GM23338 (cell line): ENCODE results near the gene CCDC40. TPM values are rescaled to one million over a fixed set of nuclear protein-coding genes. Genes with fewer than 3 reads are reported as not detected.

ENCODE experiments used
- ATAC-seq: fragments of 200-7000 bp; cut with Tn5 transposase; 3 replicates; pipeline ENCODE4 v1.9.1; 2020
- DNase-seq: peaks from one replicate; pipeline ENCODE4 v3.0.0-alpha.2; 2015; ENCODE audit warnings: low spot score
- H2AFZ ChIP-seq: fragments of 200-600 bp; sonication (generic); 2 replicates; pipeline ENCODE4 v1.8.0; 2016; ENCODE audit warnings: antibody characterized with exemption, mild to moderate bottlenecking, moderate library complexity
- H3F3A ChIP-seq: fragments of 200-600 bp; sonication (generic); replicated peaks from 2 replicates; pipeline ENCODE4 v1.8.0; 2017; ENCODE audit warnings: antibody characterized with exemption, mixed run types, low read depth
- H3K27ac ChIP-seq: fragments of 200-600 bp; sonication (generic); 2 replicates; pipeline ENCODE4 v1.6.1; 2016; ENCODE audit warnings: low read depth
- H3K27me3 ChIP-seq: fragments of 200-600 bp; sonication (generic); 2 replicates; pipeline ENCODE4 v1.8.0; 2016; ENCODE audit warnings: mild to moderate bottlenecking, mixed run types, moderate library complexity; ENCODE audit not compliant: insufficient read depth
- H3K36me3 ChIP-seq: fragments of 200-600 bp; sonication (generic); 2 replicates; pipeline ENCODE4 v1.8.0; 2016; ENCODE audit warnings: mild to moderate bottlenecking; ENCODE audit not compliant: insufficient read depth
- H3K4me1 ChIP-seq: fragments of 200-600 bp; sonication (generic); 2 replicates; pipeline ENCODE4 v1.8.0; 2016; ENCODE audit warnings: mild to moderate bottlenecking, moderate library complexity; ENCODE audit not compliant: insufficient read depth
- H3K4me2 ChIP-seq: fragments of 200-600 bp; sonication (generic); 2 replicates; pipeline ENCODE4 v1.7.1; 2017; ENCODE audit warnings: mixed run types
- H3K4me3 ChIP-seq: fragments of 200-600 bp; sonication (generic); 2 replicates; pipeline ENCODE4 v1.6.1; 2016; ENCODE audit warnings: mixed run types
- H3K79me2 ChIP-seq: fragments of 200-600 bp; sonication (generic); replicated peaks from 2 replicates; pipeline ENCODE4 v1.8.0; 2017; ENCODE audit warnings: mild to moderate bottlenecking; ENCODE audit not compliant: insufficient read depth
- H3K9me2 ChIP-seq: fragments of 200-600 bp; sonication (generic); 2 replicates; pipeline ENCODE4 v1.8.0; 2017; ENCODE audit not compliant: insufficient read depth
- H4K20me1 ChIP-seq: fragments of 200-600 bp; sonication (generic); replicated peaks from 2 replicates; pipeline ENCODE4 v1.8.0; 2017; ENCODE audit warnings: mild to moderate bottlenecking; ENCODE audit not compliant: insufficient read depth
- H3K27ac Mint-ChIP-seq: 2 replicates; pipeline ENCODE4 v1.8.0; 2020; ENCODE audit warnings: inconsistent platforms, mild to moderate bottlenecking, moderate library complexity, mixed read lengths
- H3K27me3 Mint-ChIP-seq: 3 replicates; pipeline ENCODE4 v1.8.0; 2022; ENCODE audit warnings: low read depth, mild to moderate bottlenecking, moderate library complexity, mixed read lengths, inconsistent platforms; ENCODE audit not compliant: insufficient read depth, poor library complexity
- H3K36me3 Mint-ChIP-seq: 3 replicates; pipeline ENCODE4 v1.8.0; 2021; ENCODE audit warnings: low read depth, mild to moderate bottlenecking, inconsistent platforms, moderate library complexity, mixed read lengths
- H3K4me1 Mint-ChIP-seq: 3 replicates; pipeline ENCODE4 v1.8.0; 2020; ENCODE audit warnings: mild to moderate bottlenecking, inconsistent platforms, mixed read lengths
- H3K4me3 Mint-ChIP-seq: 3 replicates; pipeline ENCODE4 v1.8.0; 2021; ENCODE audit warnings: moderate library complexity, mild to moderate bottlenecking, inconsistent platforms, mixed read lengths
- H3K9me3 Mint-ChIP-seq: 3 replicates; pipeline ENCODE4 v1.8.0; 2020; ENCODE audit warnings: moderate library complexity, mild to moderate bottlenecking, inconsistent platforms, mixed read lengths
- EZH2 ChIP-seq: fragments of 200-600 bp; sonication (generic); IDR thresholded peaks from one replicate; pipeline ENCODE4 v1.8.0; 2017; ENCODE audit warnings: antibody characterized with exemption, mild to moderate bottlenecking, low read depth; ENCODE audit not compliant: unreplicated experiment
- EZH2phosphoT487 ChIP-seq: fragments of 200-600 bp; sonication (generic); IDR thresholded peaks from one replicate; pipeline ENCODE4 v1.8.1; 2018; ENCODE audit warnings: antibody characterized with exemption; ENCODE audit not compliant: unreplicated experiment
- POLR2AphosphoS5 ChIP-seq: IDR thresholded peaks from 2 replicates; pipeline ENCODE4 v1.6.1; 2016; ENCODE audit warnings: antibody characterized with exemption, low read depth
- ZNF331 ChIP-seq: fragments of 250-450 bp; sonication (Bioruptor Pico); IDR thresholded peaks from 2 replicates; pipeline ENCODE4 v1.5.0; 2020; ENCODE audit warnings: low read depth, mild to moderate bottlenecking, moderate library complexity
- polyA plus RNA-seq: library from polyadenylated mRNA; unstranded; fragments of >200 nt; fragmentation: Nextera tagmentation; extraction: Ambion mirVana; gene quantifications from 2 replicates; pipeline ENCODE4 v1.2.1, GENCODE V29; 2016
- total RNA-seq: library from RNA; depleted of rRNA; stranded (reverse); fragments of >200 nt; shearing (Covaris generic); gene quantifications from 2 replicates; pipeline ENCODE4 v1.2.3, GENCODE V29; 2014
- TF ChIP-seq, protein P1 (sequence below): fragments of 250-450 bp; sonication (Bioruptor Pico); IDR thresholded peaks from 2 replicates; pipeline ENCODE4 v1.5.0; 2020; ENCODE audit warnings: mild to moderate bottlenecking, moderate library complexity
- TF ChIP-seq, protein P2 (sequence below): IDR thresholded peaks from 2 replicates; pipeline ENCODE4 v1.6.1; 2016; ENCODE audit warnings: antibody characterized with exemption

CCDC40 gene
- total and polyA plus RNA-seq, 2 experiments from 2014 or later: 7.6 to 8.1 TPM

DNA sequence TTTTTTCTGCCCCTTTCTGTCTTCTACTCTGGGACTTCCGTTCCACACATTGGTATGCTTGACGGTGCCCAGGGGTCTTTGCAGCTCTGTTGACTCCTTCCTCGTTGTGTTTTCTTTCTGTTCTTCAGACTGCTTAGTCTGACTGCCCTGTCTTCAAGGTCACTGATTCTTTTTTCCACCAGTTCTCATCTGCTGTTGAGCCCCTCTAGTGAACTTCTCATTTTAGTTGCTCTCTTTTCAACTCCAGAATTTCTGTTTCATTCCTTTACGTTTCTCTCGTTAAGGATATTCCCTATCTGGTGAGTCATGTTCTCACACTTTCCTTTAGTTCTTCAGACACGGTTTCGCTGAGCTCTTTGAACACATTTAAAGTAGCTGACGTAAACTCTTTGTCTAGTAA is 78.7 kb downstream of the CCDC40 start (continued):
- TF ChIP-seq, protein P1, sequence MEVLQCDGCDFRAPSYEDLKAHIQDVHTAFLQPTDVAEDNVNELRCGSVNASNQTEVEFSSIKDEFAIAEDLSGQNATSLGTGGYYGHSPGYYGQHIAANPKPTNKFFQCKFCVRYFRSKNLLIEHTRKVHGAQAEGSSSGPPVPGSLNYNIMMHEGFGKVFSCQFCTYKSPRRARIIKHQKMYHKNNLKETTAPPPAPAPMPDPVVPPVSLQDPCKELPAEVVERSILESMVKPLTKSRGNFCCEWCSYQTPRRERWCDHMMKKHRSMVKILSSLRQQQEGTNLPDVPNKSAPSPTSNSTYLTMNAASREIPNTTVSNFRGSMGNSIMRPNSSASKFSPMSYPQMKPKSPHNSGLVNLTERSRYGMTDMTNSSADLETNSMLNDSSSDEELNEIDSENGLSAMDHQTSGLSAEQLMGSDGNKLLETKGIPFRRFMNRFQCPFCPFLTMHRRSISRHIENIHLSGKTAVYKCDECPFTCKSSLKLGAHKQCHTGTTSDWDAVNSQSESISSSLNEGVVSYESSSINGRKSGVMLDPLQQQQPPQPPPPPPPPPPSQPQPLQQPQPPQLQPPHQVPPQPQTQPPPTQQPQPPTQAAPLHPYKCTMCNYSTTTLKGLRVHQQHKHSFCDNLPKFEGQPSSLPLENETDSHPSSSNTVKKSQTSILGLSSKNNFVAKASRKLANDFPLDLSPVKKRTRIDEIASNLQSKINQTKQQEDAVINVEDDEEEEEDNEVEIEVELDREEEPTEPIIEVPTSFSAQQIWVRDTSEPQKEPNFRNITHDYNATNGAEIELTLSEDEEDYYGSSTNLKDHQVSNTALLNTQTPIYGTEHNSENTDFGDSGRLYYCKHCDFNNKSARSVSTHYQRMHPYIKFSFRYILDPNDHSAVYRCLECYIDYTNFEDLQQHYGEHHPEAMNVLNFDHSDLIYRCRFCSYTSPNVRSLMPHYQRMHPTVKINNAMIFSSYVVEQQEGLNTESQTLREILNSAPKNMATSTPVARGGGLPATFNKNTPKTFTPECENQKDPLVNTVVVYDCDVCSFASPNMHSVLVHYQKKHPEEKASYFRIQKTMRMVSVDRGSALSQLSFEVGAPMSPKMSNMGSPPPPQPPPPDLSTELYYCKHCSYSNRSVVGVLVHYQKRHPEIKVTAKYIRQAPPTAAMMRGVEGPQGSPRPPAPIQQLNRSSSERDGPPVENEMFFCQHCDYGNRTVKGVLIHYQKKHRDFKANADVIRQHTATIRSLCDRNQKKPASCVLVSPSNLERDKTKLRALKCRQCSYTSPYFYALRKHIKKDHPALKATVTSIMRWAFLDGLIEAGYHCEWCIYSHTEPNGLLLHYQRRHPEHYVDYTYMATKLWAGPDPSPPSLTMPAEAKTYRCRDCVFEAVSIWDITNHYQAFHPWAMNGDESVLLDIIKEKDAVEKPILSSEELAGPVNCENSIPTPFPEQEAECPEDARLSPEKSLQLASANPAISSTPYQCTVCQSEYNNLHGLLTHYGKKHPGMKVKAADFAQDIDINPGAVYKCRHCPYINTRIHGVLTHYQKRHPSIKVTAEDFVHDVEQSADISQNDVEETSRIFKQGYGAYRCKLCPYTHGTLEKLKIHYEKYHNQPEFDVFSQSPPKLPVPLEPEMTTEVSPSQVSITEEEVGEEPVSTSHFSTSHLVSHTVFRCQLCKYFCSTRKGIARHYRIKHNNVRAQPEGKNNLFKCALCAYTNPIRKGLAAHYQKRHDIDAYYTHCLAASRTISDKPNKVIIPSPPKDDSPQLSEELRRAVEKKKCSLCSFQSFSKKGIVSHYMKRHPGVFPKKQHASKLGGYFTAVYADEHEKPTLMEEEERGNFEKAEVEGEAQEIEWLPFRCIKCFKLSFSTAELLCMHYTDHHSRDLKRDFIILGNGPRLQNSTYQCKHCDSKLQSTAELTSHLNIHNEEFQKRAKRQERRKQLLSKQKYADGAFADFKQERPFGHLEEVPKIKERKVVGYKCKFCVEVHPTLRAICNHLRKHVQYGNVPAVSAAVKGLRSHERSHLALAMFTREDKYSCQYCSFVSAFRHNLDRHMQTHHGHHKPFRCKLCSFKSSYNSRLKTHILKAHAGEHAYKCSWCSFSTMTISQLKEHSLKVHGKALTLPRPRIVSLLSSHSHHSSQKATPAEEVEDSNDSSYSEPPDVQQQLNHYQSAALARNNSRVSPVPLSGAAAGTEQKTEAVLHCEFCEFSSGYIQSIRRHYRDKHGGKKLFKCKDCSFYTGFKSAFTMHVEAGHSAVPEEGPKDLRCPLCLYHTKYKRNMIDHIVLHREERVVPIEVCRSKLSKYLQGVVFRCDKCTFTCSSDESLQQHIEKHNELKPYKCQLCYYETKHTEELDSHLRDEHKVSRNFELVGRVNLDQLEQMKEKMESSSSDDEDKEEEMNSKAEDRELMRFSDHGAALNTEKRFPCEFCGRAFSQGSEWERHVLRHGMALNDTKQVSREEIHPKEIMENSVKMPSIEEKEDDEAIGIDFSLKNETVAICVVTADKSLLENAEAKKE (CRISPR knock-in tag): no peak
- no peak for TF ChIP-seq EZH2
- TF ChIP-seq EZH2phosphoT487: no peak
- TF ChIP-seq, protein P2, sequence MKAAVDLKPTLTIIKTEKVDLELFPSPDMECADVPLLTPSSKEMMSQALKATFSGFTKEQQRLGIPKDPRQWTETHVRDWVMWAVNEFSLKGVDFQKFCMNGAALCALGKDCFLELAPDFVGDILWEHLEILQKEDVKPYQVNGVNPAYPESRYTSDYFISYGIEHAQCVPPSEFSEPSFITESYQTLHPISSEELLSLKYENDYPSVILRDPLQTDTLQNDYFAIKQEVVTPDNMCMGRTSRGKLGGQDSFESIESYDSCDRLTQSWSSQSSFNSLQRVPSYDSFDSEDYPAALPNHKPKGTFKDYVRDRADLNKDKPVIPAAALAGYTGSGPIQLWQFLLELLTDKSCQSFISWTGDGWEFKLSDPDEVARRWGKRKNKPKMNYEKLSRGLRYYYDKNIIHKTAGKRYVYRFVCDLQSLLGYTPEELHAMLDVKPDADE: no peak
- TF ChIP-seq ZNF331 (CRISPR knock-in tag): no peak
- TF ChIP-seq POLR2AphosphoS5: no peak

DNA sequence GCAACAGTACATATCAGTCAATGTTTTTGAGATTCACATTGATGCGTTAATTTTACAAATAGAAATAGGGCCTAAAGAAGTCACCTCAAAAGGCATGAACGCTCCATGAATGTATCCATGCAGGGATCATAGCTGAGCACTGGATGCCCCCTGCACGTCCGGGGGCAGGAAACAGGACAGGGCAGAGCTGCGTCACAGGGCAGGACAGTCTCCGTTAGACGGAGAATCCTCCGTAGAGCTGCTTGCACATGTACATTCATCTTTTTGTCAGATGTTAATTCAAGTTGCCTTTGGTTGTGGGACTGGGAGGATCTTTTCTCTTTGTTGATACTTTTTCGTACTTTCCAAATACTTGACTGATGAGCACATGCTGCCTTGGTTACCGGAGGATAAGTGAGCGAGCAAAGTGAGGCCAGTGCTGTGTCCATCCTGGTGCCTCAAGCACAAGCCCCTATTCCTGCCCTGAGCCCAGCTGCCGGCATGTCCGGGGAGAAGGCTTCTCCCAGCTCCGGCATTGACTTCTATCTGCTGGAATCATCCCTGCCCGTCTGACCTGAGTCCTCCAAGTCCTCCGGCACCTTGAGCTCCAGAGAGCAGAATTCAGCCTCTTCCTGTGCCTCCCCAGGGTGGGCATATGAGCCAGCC is 80.0 kb downstream of the CCDC40 start:
- H3K36me3 Mint-ChIP-seq: peaks cover 23% of the 10 kb centered on the region; the same call in 2 of the 3 replicates
- H3K9me3 Mint-ChIP-seq: no peaks in the 10 kb centered on the region; the same call in 1 of the 3 replicates

More for the DNA sequence above, 80.0 kb downstream of the CCDC40 start:
- no peak overlapping the region for H2AFZ ChIP-seq
- H3K79me2 ChIP-seq: no peaks in the 10 kb centered on the region
- H3K36me3 ChIP-seq: no peaks in the 10 kb centered on the region; the same call in 1 of the 2 replicates
- Mint-ChIP-seq H3K4me3 (no peak overlapping the region), H3K27ac (no peak overlapping the region), H3K4me1 (peaks cover 10% of the 10 kb centered on the region), H3K27me3 (peaks cover 7% of the 10 kb centered on the region)
- no peaks in the 10 kb centered on the region for H3K27me3 ChIP-seq
- H3K4me3 ChIP-seq: no peak overlapping the region
- DNase-seq: no peak
- H3K4me2 ChIP-seq: no peak overlapping the region
- H4K20me1 ChIP-seq: no peaks in the 10 kb centered on the region
- H3F3A ChIP-seq: 0 out of 2 replicates have a peak, but pooled peaks cover 5% of the 10 kb centered on the region
- TF ChIP-seq ZNF331 (CRISPR knock-in tag): no peak
- no peaks in the 10 kb centered on the region for H3K9me2 ChIP-seq
- no peak overlapping the region for H3K27ac ChIP-seq
- H3K4me1 ChIP-seq: peaks cover 3% of the 10 kb centered on the region; the same call in 1 of the 2 replicates
- no peak for ATAC-seq
